Common myeloid progenitor, CD34-positive (primary cell): Measurements from ENCODE around the gene COX6A1.

ENCODE experiments used
- CTCF ChIA-PET: fragments of 350-600 bp; sonication (Branson Sonifier 250); formaldehyde crosslinking; loops from one replicate; lab custom pipeline; 2021; ENCODE audit warnings: antibody characterized with exemption; lab: Charles Lee
- POLR2A ChIA-PET: fragments of 350-600 bp; sonication (Branson Sonifier 250); formaldehyde crosslinking; loops from one replicate; lab custom pipeline; 2021; ENCODE audit warnings: antibody characterized with exemption; lab: Charles Lee
- DNase-seq, 3 donors: peaks; one replicate each; pipeline versions ENCODE4 v3.0.0 to v3.0.0-alpha.2; 2013
- H3K27ac ChIP-seq, 2 experiments: 1 replicate in 1 of 2; 2 replicates in 1 of 2; pipeline ENCODE4 v1.7.0; 2013; ENCODE audit warnings: inconsistent platforms in 2 of 2, low read length in 2 of 2, mild to moderate bottlenecking in 2 of 2, low read depth in 1 of 2, moderate library complexity in 1 of 2; ENCODE audit not compliant: severe bottlenecking in 2 of 2, insufficient read depth in 1 of 2, poor library complexity in 1 of 2
- H3K27me3 ChIP-seq, 5 experiments: replicated peaks in 2 of 5; 1 replicate in 3 of 5; 2 replicates in 2 of 5; pipeline versions ENCODE4 v1.6.1 to v1.7.0; 2013; ENCODE audit warnings: low read length in 4 of 5, mild to moderate bottlenecking in 2 of 5, moderate library complexity in 2 of 5, inconsistent platforms in 1 of 5; ENCODE audit not compliant: insufficient read depth in 5 of 5, control insufficient read depth in 4 of 5
- H3K36me3 ChIP-seq, 4 experiments: 1 replicate in 2 of 4; 2 replicates in 2 of 4; pipeline versions ENCODE4 v1.6.1 to v1.7.0; 2013; ENCODE audit warnings: low read length in 3 of 4, control low read depth in 1 of 4, mild to moderate bottlenecking in 1 of 4; ENCODE audit not compliant: control insufficient read depth in 4 of 4, insufficient read depth in 4 of 4
- H3K4me1 ChIP-seq, 4 experiments: 1 replicate in 3 of 4; 2 replicates in 1 of 4; pipeline versions ENCODE4 v1.6.1 to v1.7.1; 2013; ENCODE audit warnings: low read length in 3 of 4, mild to moderate bottlenecking in 3 of 4, control low read depth in 1 of 4, inconsistent platforms in 1 of 4, moderate library complexity in 1 of 4; ENCODE audit not compliant: control insufficient read depth in 4 of 4, insufficient read depth in 4 of 4; ENCODE audit errors: control extremely low read depth in 1 of 4
- H3K4me3 ChIP-seq, 7 experiments: 1 replicate in 4 of 7; 2 replicates in 3 of 7; pipeline versions ENCODE4 v1.5.1 to v1.7.0; 2013; ENCODE audit warnings: mild to moderate bottlenecking in 7 of 7, low read length in 6 of 7, moderate library complexity in 6 of 7, inconsistent platforms in 2 of 7, low read depth in 2 of 7, control low read depth in 1 of 7; ENCODE audit not compliant: insufficient read depth in 4 of 7, control insufficient read depth in 1 of 7; ENCODE audit errors: extremely low read depth in 1 of 7
- H3K9me3 ChIP-seq, 5 experiments: 1 replicate in 4 of 5; 2 replicates in 1 of 5; pipeline versions ENCODE4 v1.6.1 to v1.7.1; 2013; ENCODE audit warnings: low read length in 4 of 5, mild to moderate bottlenecking in 2 of 5, inconsistent platforms in 1 of 5, low read depth in 1 of 5, moderate library complexity in 1 of 5; ENCODE audit not compliant: control insufficient read depth in 4 of 5, insufficient read depth in 2 of 5; ENCODE audit errors: control extremely low read depth in 1 of 5
- WGBS: methylation state at CpG from one replicate; pipeline ENCODE4 v1.1.5; 2013; ENCODE audit not compliant: insufficient coverage; 5-methylcytosine and 5-hydroxymethylcytosine counted together

The COX6A1 gene

DNA sequence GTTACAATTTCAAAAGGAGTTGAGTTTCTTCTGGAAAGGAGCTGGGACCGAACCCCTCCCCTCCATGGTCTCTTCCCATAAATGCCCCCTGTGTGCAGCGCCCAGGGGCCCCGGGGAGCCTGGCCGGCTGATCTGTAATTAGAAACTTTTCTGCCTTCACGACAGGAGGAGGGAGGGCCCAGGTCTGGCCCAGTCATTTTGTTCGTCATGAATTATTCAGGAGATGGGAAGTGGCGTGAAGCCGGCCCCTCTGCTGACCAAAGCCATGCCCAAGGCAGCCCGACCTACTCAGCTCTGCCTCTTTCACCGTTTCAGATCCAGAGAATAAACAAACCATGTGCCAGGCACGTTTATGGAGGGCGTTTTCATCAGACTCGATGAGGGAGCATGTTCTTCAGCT is 35.7 kb upstream of the COX6A1 start:
- Histone ChIP-seq H3K4me1 (no peaks in the 10 kb centered on the region), H3K27me3 (peaks cover 0 to 9% (median 4%) of the 10 kb centered on the region in 5 experiments), H3K36me3 (no peaks in the 10 kb centered on the region), H3K4me3 (no peak overlapping the region), H3K9me3 (no peaks in the 10 kb centered on the region), H3K27ac (no peak overlapping the region)
- ChIA-PET POLR2A (no interaction called here), CTCF (interaction anchor here (2.0 kb wide), 1 partner anchor 35 kb away, joined by 5 read pairs; no protein-coding TSS in a partner anchor)
- no peak for DNase-seq
- 72% methylated on average over 9 of the region's 13 CpGs for WGBS

DNA sequence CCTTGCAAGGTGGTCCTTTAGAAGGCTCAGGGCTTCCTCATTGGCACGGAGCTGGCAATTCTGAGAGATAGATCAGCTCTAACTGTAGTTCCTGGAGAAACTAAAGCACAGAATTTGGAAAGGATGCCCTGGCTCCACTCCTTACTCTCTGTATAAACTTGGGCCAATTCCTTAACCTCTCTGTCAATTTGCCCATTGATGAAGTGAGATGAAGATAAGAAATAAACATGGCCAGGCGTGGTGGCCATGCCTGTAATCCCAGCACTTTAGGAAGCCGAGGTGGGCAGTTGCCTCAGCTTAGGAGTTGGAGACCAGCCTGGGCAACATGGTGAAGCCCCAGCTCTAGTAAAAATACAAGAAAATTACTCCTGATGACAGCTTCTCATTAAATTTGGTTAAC is 34.0 kb upstream of the COX6A1 start:
- DNase-seq, result no peak
- 92% methylated on average over 2 of the region's 3 CpGs for WGBS
- H3K9me3 ChIP-seq, result no peaks in the 10 kb centered on the region
- POLR2A ChIA-PET, result no interaction called here
- no peaks in the 10 kb centered on the region for H3K36me3 ChIP-seq
- no peaks in the 10 kb centered on the region for H3K4me1 ChIP-seq
- CTCF ChIA-PET, result no interaction called here
- H3K27ac ChIP-seq, result no peak overlapping the region
- peaks cover 0 to 4% (median 0%) of the 10 kb centered on the region in 5 experiments for H3K27me3 ChIP-seq
- H3K4me3 ChIP-seq, result no peak overlapping the region

DNA sequence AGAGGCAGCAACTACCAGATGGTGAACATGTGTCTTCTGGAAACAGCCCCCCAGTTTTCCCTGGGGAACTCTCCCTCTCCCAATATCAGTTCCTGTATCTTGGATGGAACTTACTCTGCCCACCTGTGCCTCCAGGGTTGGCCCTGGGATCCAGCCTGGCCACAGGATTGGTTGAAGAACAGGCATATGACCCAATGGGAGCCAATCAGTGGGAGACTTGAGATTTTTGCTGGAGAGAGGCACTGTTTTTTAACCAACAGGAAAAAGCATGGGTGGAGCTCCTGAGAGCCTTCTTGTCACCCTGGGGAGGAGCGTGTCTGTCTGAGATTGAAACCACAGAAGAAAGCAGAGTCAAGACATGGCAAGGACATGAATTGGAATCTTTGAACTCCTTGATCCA is 33.6 kb upstream of the COX6A1 start:
- POLR2A ChIA-PET, result no interaction called here
- Histone ChIP-seq H3K4me3 (no peak overlapping the region), H3K27me3 (peaks cover 0 to 4% (median 0%) of the 10 kb centered on the region in 5 experiments), H3K27ac (no peak overlapping the region), H3K36me3 (no peaks in the 10 kb centered on the region), H3K9me3 (no peaks in the 10 kb centered on the region), H3K4me1 (no peaks in the 10 kb centered on the region)
- CTCF ChIA-PET, result no interaction called here
- WGBS, result no CpG with 5 or more reads among the region's 1 CpG
- peak in 1 of 3 donors; percentile 6 for DNase-seq

DNA sequence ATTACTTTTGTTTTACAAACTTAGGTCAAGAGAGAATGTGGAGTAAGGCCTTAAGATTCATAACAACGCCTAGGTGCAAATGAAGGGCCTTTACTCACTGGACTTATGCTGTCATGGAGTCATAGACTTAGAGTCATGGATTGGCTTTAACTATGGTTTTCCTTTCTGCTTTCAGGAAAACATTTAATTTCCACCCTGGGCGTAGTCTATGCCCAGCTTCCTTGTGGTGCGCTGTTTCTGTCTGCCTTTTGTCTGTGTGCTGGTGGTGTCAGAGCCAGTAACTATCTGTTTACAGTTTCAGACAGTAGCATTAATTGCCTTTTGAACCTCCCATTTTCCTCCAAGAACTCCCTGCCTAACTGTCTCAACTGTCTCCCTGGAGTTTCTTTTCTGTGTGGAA is 31.8 kb upstream of the COX6A1 start:
- H3K27me3 ChIP-seq, result peaks cover 0 to 4% (median 0%) of the 10 kb centered on the region in 5 experiments
- H3K27ac ChIP-seq, result no peak overlapping the region
- 96% methylated on average over 3 of the region's 3 CpGs for WGBS
- no peaks in the 10 kb centered on the region for H3K4me1 ChIP-seq
- ChIA-PET POLR2A (no interaction called here), CTCF (no interaction called here)
- no peaks in the 10 kb centered on the region for H3K9me3 ChIP-seq
- DNase-seq, result no peak
- no peaks in the 10 kb centered on the region for H3K36me3 ChIP-seq
- H3K4me3 ChIP-seq, result no peak overlapping the region

DNA sequence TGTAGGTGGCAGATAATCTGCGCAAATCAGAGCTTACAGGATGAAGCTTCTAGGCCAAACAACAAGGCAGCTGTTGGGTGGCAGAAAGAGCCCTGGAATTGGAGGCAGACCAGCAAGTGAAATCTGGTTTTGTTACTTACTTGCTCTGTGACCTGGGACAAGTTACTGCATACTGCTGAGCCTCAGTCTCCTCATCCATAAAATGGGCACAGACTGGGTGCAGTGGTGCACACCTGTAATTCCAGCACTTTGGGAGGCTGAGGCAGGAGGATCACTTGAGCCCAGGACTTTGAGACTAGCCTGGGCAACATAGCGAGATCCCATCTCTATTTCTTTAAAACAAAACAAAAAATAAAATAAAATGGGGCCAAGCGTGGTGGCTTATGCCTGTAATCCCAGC is 31.4 kb upstream of the COX6A1 start:
- peaks cover 0 to 4% (median 0%) of the 10 kb centered on the region in 5 experiments for H3K27me3 ChIP-seq
- H3K4me3 ChIP-seq, result no peak overlapping the region
- 100% methylated on average over 2 of the region's 3 CpGs for WGBS
- no peaks in the 10 kb centered on the region for H3K36me3 ChIP-seq
- no peaks in the 10 kb centered on the region for H3K9me3 ChIP-seq
- DNase-seq, result no peak
- no peak overlapping the region for H3K27ac ChIP-seq
- ChIA-PET POLR2A (no interaction called here), CTCF (interaction anchor here (1.8 kb wide), 1 partner anchor 49 kb away, joined by 4 read pairs; no protein-coding TSS in a partner anchor)
- no peaks in the 10 kb centered on the region for H3K4me1 ChIP-seq

DNA sequence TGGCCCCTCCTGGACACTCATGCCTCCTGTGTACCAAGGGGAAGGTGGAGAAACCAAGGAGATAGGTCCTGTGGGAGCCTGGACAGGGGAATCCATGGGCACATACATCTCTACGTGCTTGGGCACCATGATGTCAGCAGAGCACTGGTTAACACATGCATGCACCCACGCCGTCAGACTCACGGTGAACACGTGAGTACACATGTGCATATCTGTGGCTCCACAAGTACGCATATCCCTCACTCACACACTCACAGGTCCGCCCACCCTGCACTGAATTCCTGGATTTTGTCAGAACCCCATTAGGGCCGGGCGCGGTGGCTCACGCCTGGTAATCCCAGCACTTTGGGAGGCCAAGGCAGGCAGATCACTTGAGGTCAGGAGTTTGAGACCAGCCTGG is 29.1 kb upstream of the COX6A1 start:
- H3K4me3 ChIP-seq, result no peak overlapping the region
- no peaks in the 10 kb centered on the region for H3K36me3 ChIP-seq
- no peaks in the 10 kb centered on the region for H3K9me3 ChIP-seq
- no peak for DNase-seq
- POLR2A ChIA-PET, result no interaction called here
- H3K27ac ChIP-seq, result no peak overlapping the region
- H3K27me3 ChIP-seq, result peaks cover 0 to 2% (median 0%) of the 10 kb centered on the region in 5 experiments
- H3K4me1 ChIP-seq, result no peaks in the 10 kb centered on the region
- CTCF ChIA-PET, result interaction anchor here (1.3 kb wide), 2 partner anchors 9 to 21 kb away, joined by 3 to 5 read pairs; no protein-coding TSS in a partner anchor
- over 99% methylated on average over 7 of the region's 11 CpGs for WGBS

DNA sequence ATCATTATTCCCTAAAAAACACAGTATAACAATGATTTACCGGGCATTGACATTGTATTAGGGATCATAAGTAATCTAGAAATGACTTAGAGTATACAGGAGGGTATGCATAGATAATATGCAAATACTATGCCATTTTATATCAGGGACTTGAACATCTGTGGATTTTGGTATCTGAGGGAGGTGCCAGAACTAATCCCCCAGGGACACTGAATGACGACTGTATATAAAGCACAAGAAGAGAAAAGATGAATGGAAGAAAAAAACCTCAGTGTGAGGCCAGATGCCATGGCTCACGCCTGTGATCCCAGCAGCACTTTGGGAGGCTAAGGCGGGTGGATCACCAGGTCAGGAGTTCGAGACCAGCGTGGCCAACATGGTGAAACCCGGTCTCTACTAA is 25.5 kb upstream of the COX6A1 start:
- no peak overlapping the region for H3K27ac ChIP-seq
- H3K4me1 ChIP-seq, result no peaks in the 10 kb centered on the region
- H3K4me3 ChIP-seq, result no peak overlapping the region
- no peaks in the 10 kb centered on the region for H3K27me3 ChIP-seq
- ChIA-PET CTCF (no interaction called here), POLR2A (no interaction called here)
- H3K36me3 ChIP-seq, result no peaks in the 10 kb centered on the region
- DNase-seq, result no peak
- H3K9me3 ChIP-seq, result no peaks in the 10 kb centered on the region
- 92% methylated on average over 1 of the region's 7 CpGs for WGBS
